HEK293 (cell line): Measurements from ENCODE around the gene GNAZ.
"Not testable (repeated sequence)": the region's sequence is repeated elsewhere in the genome, so short reads cannot be mapped to it uniquely, and the experiment has no call there.

ENCODE experiments used
- CTCF ChIA-PET: fragments of 350-600 bp; formaldehyde crosslinking; extraction: SDS; loops from one replicate; lab custom pipeline; 2021; ENCODE audit warnings: antibody characterized with exemption; lab: Yijun Ruan, JAX
- POLR2A ChIA-PET: fragments of 300-600 bp; formaldehyde crosslinking; extraction: SDS; loops from one replicate; lab custom pipeline; 2020; ENCODE audit warnings: antibody characterized with exemption, inconsistent platforms; lab: Yijun Ruan, JAX
- H3K27ac ChIP-seq: fragments of 200-500 bp; sonication (Bioruptor generic); 2 replicates; pipeline ENCODE4 v1.5.1; 2014; ENCODE audit warnings: low read depth, low read length, control low read depth, inconsistent platforms; ENCODE audit errors: extremely low read depth
- H3K36me3 ChIP-seq, 2 experiments: fragments of 200-500 bp in 1 of 2; sonication (Bioruptor generic) in 1 of 2; 1 replicate in 1 of 2; 2 replicates in 1 of 2; pipeline ENCODE4 v1.5.1; 2014 to 2017; ENCODE audit warnings: inconsistent platforms in 2 of 2, low read length in 2 of 2; ENCODE audit not compliant: control insufficient read depth in 2 of 2, insufficient read depth in 1 of 2
- H3K4me1 ChIP-seq: fragments of 200-500 bp; sonication (Bioruptor generic); 2 replicates; pipeline ENCODE4 v1.5.1; 2014; ENCODE audit warnings: mild to moderate bottlenecking, low read length, inconsistent platforms; ENCODE audit not compliant: control insufficient read depth, insufficient read depth
- H3K4me3 ChIP-seq: 2 replicates; pipeline ENCODE4 v1.5.1; 2011; ENCODE audit warnings: low read depth, mild to moderate bottlenecking, control low read depth, low read length, moderate library complexity
- H3K9me3 ChIP-seq: fragments of 200-500 bp; sonication (Bioruptor generic); 2 replicates; pipeline ENCODE4 v1.5.1; 2014; ENCODE audit warnings: low read depth, low read length, inconsistent platforms; ENCODE audit not compliant: control insufficient read depth, insufficient read depth
- BCL11A ChIP-seq: fragments of 450-650 bp; formaldehyde crosslinking; IDR thresholded peaks from 2 replicates; pipeline ENCODE4 v1.5.1; 2016; ENCODE audit warnings: low read depth, missing biosample characterization, missing genetic modification characterization
- BCL11B ChIP-seq: fragments of 450-650 bp; formaldehyde crosslinking; IDR thresholded peaks from 2 replicates; pipeline ENCODE4 v1.5.1; 2016; ENCODE audit warnings: low read depth, missing biosample characterization, missing genetic modification characterization
- BCL6B ChIP-seq: fragments of 450-650 bp; formaldehyde crosslinking; IDR thresholded peaks from 2 replicates; pipeline ENCODE4 v1.5.1; 2017; ENCODE audit warnings: missing biosample characterization, missing genetic modification characterization
- RBAK ChIP-seq: fragments of 450-650 bp; formaldehyde crosslinking; IDR thresholded peaks from 2 replicates; pipeline ENCODE4 v1.5.1; 2016; ENCODE audit warnings: missing biosample characterization, missing genetic modification characterization
- TCF7L2 ChIP-seq: IDR thresholded peaks from 2 replicates; pipeline ENCODE4 v1.6.1; 2011; ENCODE audit warnings: low read depth, mild to moderate bottlenecking, inconsistent platforms, low read length, moderate library complexity, borderline replicate concordance
- TSHZ1 ChIP-seq: fragments of 450-650 bp; formaldehyde crosslinking; IDR thresholded peaks from 2 replicates; pipeline ENCODE4 v1.5.1; 2016; ENCODE audit warnings: missing biosample characterization, missing genetic modification characterization, borderline replicate concordance
- YY2 ChIP-seq: fragments of 450-650 bp; formaldehyde crosslinking; IDR thresholded peaks from 2 replicates; pipeline ENCODE4 v1.5.1; 2016; ENCODE audit warnings: missing biosample characterization, missing genetic modification characterization
- ZBTB1 ChIP-seq: fragments of 450-650 bp; formaldehyde crosslinking; IDR thresholded peaks from 2 replicates; pipeline ENCODE4 v1.5.1; 2016; ENCODE audit warnings: missing biosample characterization, missing genetic modification characterization
- ZBTB7A ChIP-seq: fragments of 450-650 bp; formaldehyde crosslinking; IDR thresholded peaks from 2 replicates; pipeline ENCODE4 v1.5.1; 2016; ENCODE audit warnings: low read depth, missing biosample characterization, missing genetic modification characterization
- ZFHX2 ChIP-seq: fragments of 450-650 bp; formaldehyde crosslinking; conservative IDR thresholded peaks from 2 replicates; pipeline ENCODE4 v1.5.1; 2016; ENCODE audit warnings: missing biosample characterization, missing genetic modification characterization
- ZNF112 ChIP-seq: fragments of 450-650 bp; formaldehyde crosslinking; IDR thresholded peaks from 2 replicates; pipeline ENCODE4 v1.5.0; 2017; ENCODE audit warnings: missing biosample characterization, missing genetic modification characterization
- ZNF114 ChIP-seq: fragments of 450-650 bp; formaldehyde crosslinking; IDR thresholded peaks from 2 replicates; pipeline ENCODE4 v1.5.0; 2017; ENCODE audit warnings: missing biosample characterization, missing genetic modification characterization
- ZNF157 ChIP-seq: fragments of 450-650 bp; formaldehyde crosslinking; IDR thresholded peaks from 2 replicates; pipeline ENCODE4 v1.5.1; 2016; ENCODE audit warnings: missing biosample characterization, missing genetic modification characterization
- ZNF214 ChIP-seq: fragments of 450-650 bp; formaldehyde crosslinking; IDR thresholded peaks from 2 replicates; pipeline ENCODE4 v1.5.1; 2017; ENCODE audit warnings: missing biosample characterization, mild to moderate bottlenecking, missing genetic modification characterization, borderline replicate concordance
- ZNF248 ChIP-seq: fragments of 450-650 bp; formaldehyde crosslinking; IDR thresholded peaks from 2 replicates; pipeline ENCODE4 v1.5.1; 2017; ENCODE audit warnings: missing biosample characterization, missing genetic modification characterization
- ZNF366 ChIP-seq: fragments of 450-650 bp; formaldehyde crosslinking; conservative IDR thresholded peaks from 2 replicates; pipeline ENCODE4 v1.5.1; 2016; ENCODE audit warnings: missing biosample characterization, missing genetic modification characterization
- ZNF513 ChIP-seq: fragments of 450-650 bp; IDR thresholded peaks from 2 replicates; pipeline ENCODE4 v1.5.1; 2018; ENCODE audit warnings: missing biosample characterization, missing genetic modification characterization
- ZNF555 ChIP-seq: fragments of 450-650 bp; formaldehyde crosslinking; conservative IDR thresholded peaks from 2 replicates; pipeline ENCODE4 v1.5.1; 2017; ENCODE audit warnings: missing biosample characterization, mild to moderate bottlenecking, missing genetic modification characterization, inconsistent platforms
- ZNF639 ChIP-seq: fragments of 450-650 bp; formaldehyde crosslinking; IDR thresholded peaks from 2 replicates; pipeline ENCODE4 v1.5.1; 2016; ENCODE audit warnings: missing biosample characterization, missing genetic modification characterization
- ZNF664 ChIP-seq: fragments of 450-650 bp; formaldehyde crosslinking; IDR thresholded peaks from 2 replicates; pipeline ENCODE4 v1.5.1; 2016; ENCODE audit warnings: missing biosample characterization, missing genetic modification characterization
- ZNF701 ChIP-seq: fragments of 450-650 bp; formaldehyde crosslinking; IDR thresholded peaks from 2 replicates; pipeline ENCODE4 v1.5.1; 2016; ENCODE audit warnings: missing biosample characterization, missing genetic modification characterization
- ZNF843 ChIP-seq: fragments of 450-650 bp; formaldehyde crosslinking; IDR thresholded peaks from 2 replicates; pipeline ENCODE4 v1.5.1; 2016; ENCODE audit warnings: missing biosample characterization, missing genetic modification characterization
- ZSCAN4 ChIP-seq: fragments of 450-650 bp; formaldehyde crosslinking; IDR thresholded peaks from 2 replicates; pipeline ENCODE4 v1.5.1; 2017; ENCODE audit warnings: missing biosample characterization, missing genetic modification characterization

Gene GNAZ

GRCh38 chr22:23026777-23027176, 43.5 kb upstream of the GNAZ start:
- POLR2A ChIA-PET = interaction anchor here (1.3 kb wide), 1 partner anchor 43 kb away, joined by 3 read pairs; the partner anchor contains the start of gene GNAZ
- no peak overlapping the region for H3K4me3 ChIP-seq
- CTCF ChIA-PET = interaction anchor here (0.6 to 1.2 kb wide), 3 partner anchors 19 to 458 kb away, joined by 3 to 7 read pairs (median 4); no protein-coding TSS in a partner anchor
- TF ChIP-seq ZNF114 (no peak), TCF7L2 (no peak), ZNF513 (no peak), ZNF214 (no peak), BCL11B (tag by site-specific recombination) (no peak), ZBTB1 (tag by site-specific recombination) (no peak), ZNF639 (tag by site-specific recombination) (no peak), TSHZ1 (no peak)
- no peak overlapping the region for H3K27ac ChIP-seq
- H3K9me3 ChIP-seq = no peaks in the 10 kb centered on the region
- no peaks in the 10 kb centered on the region for H3K36me3 ChIP-seq
- H3K4me1 ChIP-seq = no peaks in the 10 kb centered on the region

- H3K9me3 ChIP-seq, H3K4me1 ChIP-seq, H3K4me3 ChIP-seq, H3K27ac ChIP-seq, H3K36me3 ChIP-seq, CTCF ChIA-PET: not testable (repeated sequence)
- POLR2A ChIA-PET = interaction anchor here (1.3 kb wide), 1 partner anchor 42 kb away, joined by 3 read pairs; the partner anchor contains the start of gene GNAZ
These were observed 42.5 kb upstream of the GNAZ start for GRCh38 chr22:23027849-23028248.

GRCh38 chr22:23029521-23030228, 40.6 kb upstream of the GNAZ start:
- no peaks in the 10 kb centered on the region for H3K4me1 ChIP-seq

GRCh38 chr22:23031381-23031780, 38.9 kb upstream of the GNAZ start:
- Histone ChIP-seq H3K36me3 (no peaks in the 10 kb centered on the region), H3K27ac (no peak overlapping the region), H3K9me3 (no peaks in the 10 kb centered on the region), H3K4me3 (no peak overlapping the region), H3K4me1 (no peaks in the 10 kb centered on the region)
- CTCF ChIA-PET = no interaction called here
- POLR2A ChIA-PET = no interaction called here
- TF ChIP-seq RBAK (no peak), ZNF248 (tag by site-specific recombination) (no peak), ZNF664 (tag by site-specific recombination) (no peak), ZSCAN4 (tag by site-specific recombination) (no peak), ZNF366 (tag by site-specific recombination) (no peak), BCL6B (tag by site-specific recombination) (no peak), ZNF843 (no peak), YY2 (tag by site-specific recombination) (no peak), ZNF112 (no peak), ZNF157 (no peak)

More at GRCh38 chr22:23029521-23030228, 40.6 kb upstream of the GNAZ start:
- Histone ChIP-seq H3K36me3 (no peaks in the 10 kb centered on the region), H3K9me3 (no peaks in the 10 kb centered on the region), H3K4me3 (no peak overlapping the region), H3K27ac (no peak overlapping the region)
- TF ChIP-seq ZNF555 (tag by site-specific recombination) (no peak), ZNF701 (tag by site-specific recombination) (no peak), ZFHX2 (tag by site-specific recombination) (no peak), ZBTB7A (tag by site-specific recombination) (no peak), BCL11A (tag by site-specific recombination) (no peak)
- POLR2A ChIA-PET = no interaction called here
- CTCF ChIA-PET = interaction anchor here (1.3 kb wide), 1 partner anchor 70 kb away, joined by 4 read pairs; no protein-coding TSS in a partner anchor
